A673 (cell line): Measurements from ENCODE around the gene SEMA5A.

Experiments
- CTCF ChIP-seq: fragments of 300-800, 200-600 bp; sonication (generic); conservative IDR thresholded peaks from 2 replicates; pipeline ENCODE4 v1.5.1; 2017; ENCODE audit warnings: low read depth, mild to moderate bottlenecking, antibody characterized with exemption, low read length, moderate library complexity, mixed read lengths
- EZH2 ChIP-seq: fragments of 200-600 bp; sonication (generic); IDR thresholded peaks from 2 replicates; pipeline ENCODE4 v1.6.1; 2017; ENCODE audit warnings: borderline replicate concordance, low read depth, mild to moderate bottlenecking, mixed read lengths, antibody characterized with exemption, low read length; ENCODE audit not compliant: poor library complexity, severe bottlenecking

- TF ChIP-seq CTCF (no peak), EZH2 (no peak)
Observed at GRCh38 chr5:9545136-9545991, 511 bp downstream of the SEMA5A start.
